Stimulated activated CD4-positive, alpha-beta T cell treated with anti-CD3 and anti-CD28 coated beads, Interleukin-2, amount 100 ng/mL, for 48 hours (primary cell): Measurements from ENCODE around the gene SHANK2.

Source experiments
- DNase-seq, 2 donors: peaks; one replicate each; pipeline ENCODE4 v3.0.0-alpha.2; 2020

Gene SHANK2

GRCh38 chr11:71268706-71269321, 16.4 kb upstream of the SHANK2 start:
- DNase-seq, result no peak

DNA sequence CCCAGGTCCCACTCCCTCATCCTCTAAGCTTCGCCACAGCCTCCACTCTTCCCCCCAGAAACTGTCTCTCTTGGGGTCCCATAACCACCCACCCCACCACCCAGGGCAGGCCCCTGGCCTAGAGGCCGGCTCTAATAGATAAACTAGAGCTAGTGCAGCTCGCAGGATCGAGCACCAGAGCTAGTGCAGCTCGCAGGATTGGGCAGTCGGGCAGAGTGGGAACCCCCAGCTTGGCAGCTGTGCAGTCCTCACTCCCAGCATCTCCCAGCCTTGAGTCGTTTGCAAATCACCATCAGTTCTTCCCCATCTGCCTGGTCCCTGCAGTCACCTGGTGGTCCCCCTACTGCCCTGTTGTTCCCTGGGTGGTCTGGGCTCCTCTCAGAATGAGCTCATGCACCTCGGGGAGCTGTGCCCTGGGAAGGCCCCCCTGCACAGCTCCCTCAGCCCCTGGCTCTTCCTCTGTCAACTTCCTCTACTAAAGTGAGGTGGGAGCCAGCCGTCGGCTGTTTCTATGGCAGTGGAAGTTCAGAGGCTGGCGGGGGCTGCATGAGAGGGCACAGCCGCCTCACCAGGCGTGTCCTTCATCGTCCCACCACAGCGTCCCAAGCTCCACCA, 15.5 kb upstream of the SHANK2 start:
- no peak for DNase-seq

GRCh38 chr11:71266114-71266833, 13.9 kb upstream of the SHANK2 start:
- DNase-seq, result no peak

GRCh38 chr11:71265559-71266092, 13.2 kb upstream of the SHANK2 start:
- DNase-seq, result no peak

DNA sequence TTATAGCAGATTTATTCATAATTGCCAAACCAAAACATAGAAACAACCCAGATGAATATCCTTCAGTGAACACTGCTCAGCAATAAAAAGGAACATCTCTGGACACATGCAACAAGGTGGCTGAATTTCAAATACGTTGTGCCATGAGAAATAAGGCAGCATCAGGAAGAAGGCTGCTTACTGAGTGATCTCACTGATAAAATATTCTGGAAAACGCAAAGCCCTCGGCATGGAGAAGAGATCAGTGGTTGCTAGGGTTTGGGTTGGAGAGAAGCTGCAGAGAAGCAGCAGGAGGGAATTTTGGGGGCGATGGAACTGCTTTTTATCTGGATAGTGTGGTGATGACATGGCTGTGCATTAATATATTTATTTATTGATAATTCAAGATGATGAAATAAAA, 11.0 kb upstream of the SHANK2 start:
- DNase-seq, result no peak

- no peak for DNase-seq
These were observed 3.6 kb upstream of the SHANK2 start for GRCh38 chr11:71255800-71256479.

DNA sequence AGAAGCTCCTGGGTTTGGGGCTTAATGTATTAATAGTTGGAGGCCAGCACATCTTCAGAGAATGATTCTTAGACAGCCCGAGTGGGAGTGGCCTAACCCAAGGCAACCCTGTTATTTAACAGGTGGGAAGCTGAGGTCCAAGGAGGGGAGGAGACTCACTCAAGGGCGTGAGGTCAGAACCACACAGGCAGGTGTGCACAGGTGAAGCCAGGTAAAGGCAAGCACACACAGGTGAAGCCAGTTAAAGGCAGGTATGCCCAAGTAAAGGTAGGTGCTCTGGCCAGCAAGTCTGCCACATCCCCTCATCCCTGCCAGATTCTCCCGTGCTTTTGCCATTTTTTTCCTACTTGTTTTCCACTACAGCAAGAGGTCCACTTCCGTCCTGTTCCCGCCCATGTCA, 2.9 kb upstream of the SHANK2 start:
- DNase-seq, result no peak

- DNase-seq, result no peak
These were observed 1.4 kb upstream of the SHANK2 start for GRCh38 chr11:71253794-71254193.

DNA sequence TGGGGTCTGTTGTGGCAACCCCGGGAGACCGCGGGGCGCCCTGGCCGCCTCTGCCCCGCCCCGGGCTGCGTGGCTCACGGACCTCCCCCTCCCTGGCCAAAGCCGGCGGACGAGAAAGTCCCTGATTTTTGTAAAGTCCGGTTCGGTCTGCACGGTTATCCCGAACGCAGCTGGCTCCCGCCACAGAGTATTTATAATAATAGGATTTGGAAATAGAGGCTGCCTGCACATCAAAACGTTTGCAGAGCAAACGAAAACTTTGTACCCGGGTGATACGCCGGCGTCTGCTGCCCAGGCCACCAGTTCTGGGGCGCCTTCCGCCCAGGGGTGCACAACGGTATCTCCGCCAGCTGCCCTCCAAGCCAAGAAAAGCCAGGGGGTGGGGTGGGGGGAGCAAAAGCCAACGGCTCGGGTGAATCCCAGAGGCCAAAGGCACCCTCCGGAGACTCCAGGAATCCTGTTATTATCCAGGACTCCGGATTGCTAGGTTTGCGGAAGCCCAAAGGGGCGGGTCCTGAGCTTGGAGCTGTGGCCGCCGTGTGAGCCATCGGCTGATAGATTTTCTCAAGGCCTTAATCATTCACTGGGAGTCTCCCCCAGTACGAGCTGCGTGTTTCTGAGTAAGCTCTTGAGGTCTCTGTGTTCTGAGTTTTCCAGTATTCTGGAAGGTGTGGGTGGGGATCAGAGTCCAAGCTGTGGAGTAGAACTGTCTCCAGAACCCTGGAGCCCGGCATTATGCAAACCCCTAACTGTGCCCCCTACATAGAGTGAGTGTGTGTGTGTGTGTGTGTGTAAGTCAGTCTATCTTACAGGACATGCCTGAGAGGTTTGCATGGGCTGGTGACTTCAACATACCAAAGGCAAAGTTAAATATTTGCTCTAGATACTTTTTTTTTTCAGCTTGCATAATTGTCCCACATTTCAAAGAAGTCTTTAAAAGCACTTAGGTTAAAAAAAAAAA, 673 bp upstream of the SHANK2 start:
- no peak for DNase-seq

GRCh38 chr11:71251761-71252268, 562 bp downstream of the SHANK2 start:
- DNase-seq, result no peak

- no peak for DNase-seq
These were observed 1.1 kb downstream of the SHANK2 start for GRCh38 chr11:71251151-71251721.

GRCh38 chr11:71250523-71251150, 1.7 kb downstream of the SHANK2 start:
- DNase-seq, result no peak

DNA sequence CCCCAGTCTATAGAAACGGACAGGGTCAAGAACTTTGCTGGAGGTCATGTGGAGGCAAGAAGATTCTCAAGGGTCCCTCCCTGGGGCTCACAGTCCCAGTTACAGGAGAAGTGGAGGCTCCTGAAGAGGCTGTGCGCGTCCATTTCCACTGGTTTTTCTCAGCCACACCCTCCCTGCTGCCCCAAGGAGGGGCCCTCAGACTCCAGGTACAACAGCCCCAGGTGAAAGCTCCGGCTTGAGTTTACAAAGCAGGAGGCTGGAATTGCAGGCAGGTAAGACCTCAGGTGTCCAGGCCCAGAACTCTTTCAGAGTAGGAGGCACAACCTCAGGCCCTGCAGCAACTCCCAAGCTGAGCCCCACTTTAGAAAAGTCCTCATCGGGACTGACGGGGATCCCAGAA, 3.1 kb downstream of the SHANK2 start:
- DNase-seq, result no peak

GRCh38 chr11:71248656-71249055, 3.7 kb downstream of the SHANK2 start:
- no peak for DNase-seq

- DNase-seq, result no peak
These were observed 4.2 kb downstream of the SHANK2 start for GRCh38 chr11:71248251-71248570.

- DNase-seq, result no peak
These were observed 4.7 kb downstream of the SHANK2 start for GRCh38 chr11:71247551-71248250.

DNA sequence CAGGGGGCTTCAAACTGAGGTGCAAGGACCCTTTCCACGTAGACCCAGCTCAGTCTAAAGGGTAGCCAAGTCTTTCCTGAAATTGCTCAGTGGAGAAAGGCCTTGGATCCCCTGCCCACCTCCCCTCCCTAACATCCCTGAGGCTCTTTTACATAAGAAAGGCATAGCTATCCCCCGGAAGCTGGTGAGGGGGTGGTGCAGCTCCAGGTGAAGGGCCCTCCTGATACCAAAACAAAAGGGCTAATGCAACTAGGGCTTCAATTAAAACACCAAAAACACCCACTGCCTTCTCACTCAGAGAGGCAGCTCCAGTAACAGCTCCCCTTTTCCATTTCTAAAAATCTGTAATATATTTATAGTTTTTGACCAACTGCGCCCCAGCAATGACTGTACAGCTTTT, 5.8 kb downstream of the SHANK2 start:
- DNase-seq, result no peak

GRCh38 chr11:71245601-71246391, 6.6 kb downstream of the SHANK2 start:
- no peak for DNase-seq

DNA sequence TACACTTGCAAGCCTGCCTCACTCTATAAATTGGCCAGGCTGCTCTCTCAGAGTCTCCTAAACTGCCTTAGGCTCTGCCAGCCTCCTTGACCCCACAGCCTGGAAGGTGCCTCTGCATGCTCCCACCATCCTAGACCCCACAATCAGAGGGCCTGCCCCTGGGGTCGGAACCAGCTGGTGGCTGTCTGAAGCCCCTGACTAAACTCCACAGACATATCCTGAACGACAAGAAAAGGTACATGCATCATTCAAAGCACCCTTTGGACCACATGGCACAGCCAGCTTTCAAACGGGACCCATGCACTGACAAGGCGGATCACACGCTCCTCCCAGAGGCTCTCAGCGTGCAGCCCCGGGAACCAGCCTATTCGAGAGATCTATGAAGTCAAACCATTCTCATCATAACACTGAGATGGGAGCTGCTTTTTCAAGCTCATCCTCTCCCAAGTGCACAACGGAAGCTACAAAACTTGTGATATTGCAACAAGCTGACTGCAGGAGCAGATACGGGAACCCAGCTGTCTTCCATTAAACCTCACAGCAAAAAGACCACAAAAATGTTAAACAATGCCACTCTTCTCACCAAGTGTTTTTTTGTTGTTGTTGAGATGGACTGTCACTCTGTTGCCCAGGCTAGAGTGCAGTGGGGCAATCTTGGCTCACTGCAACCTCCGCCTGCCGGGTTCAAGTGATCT, 8.1 kb downstream of the SHANK2 start:
- DNase-seq, result no peak
